Uterus (tissue), 2 donors: ENCODE measurements around the gene TMEM207.

Source experiments
- CTCF ChIP-seq, 4 experiments: fragments of 200-600 bp in 2 of 4; fragments of 450-650 bp in 2 of 4; sonication (generic) in 2 of 4; IDR thresholded peaks; one replicate each; pipeline ENCODE4 v1.5.1; 2016 to 2019; ENCODE audit warnings: antibody characterized with exemption in 4 of 4, mild to moderate bottlenecking in 2 of 4, moderate library complexity in 1 of 4
- POLR2A ChIP-seq, 2 donors: fragments of 450-650 bp; IDR thresholded peaks; one replicate each; pipeline ENCODE4 v1.6.1; 2016; ENCODE audit warnings: antibody characterized with exemption in 2 of 2, mild to moderate bottlenecking in 1 of 2, moderate library complexity in 1 of 2

GRCh38 chr3:190498293-190498692, 48.6 kb upstream of the TMEM207 start:
- no peak for TF ChIP-seq CTCF (IDR thresholded peaks at IDR 0.05)
- TF ChIP-seq POLR2A (IDR thresholded peaks at IDR 0.05) = no peak
